Islet precursor cell (in vitro differentiated cells): ENCODE data around the gene LNPK.
A peak's percentile ranks its signal among the peaks of the same experiment; 100 is the strongest.
"Not testable (repeated sequence)": the region's sequence is repeated elsewhere in the genome, so short reads cannot be mapped to it uniquely, and the experiment has no call there.

Experiments used
- DNase-seq: peaks from one replicate; pipeline ENCODE4 v3.0.0-alpha.2; 2018

LNPK gene

DNA sequence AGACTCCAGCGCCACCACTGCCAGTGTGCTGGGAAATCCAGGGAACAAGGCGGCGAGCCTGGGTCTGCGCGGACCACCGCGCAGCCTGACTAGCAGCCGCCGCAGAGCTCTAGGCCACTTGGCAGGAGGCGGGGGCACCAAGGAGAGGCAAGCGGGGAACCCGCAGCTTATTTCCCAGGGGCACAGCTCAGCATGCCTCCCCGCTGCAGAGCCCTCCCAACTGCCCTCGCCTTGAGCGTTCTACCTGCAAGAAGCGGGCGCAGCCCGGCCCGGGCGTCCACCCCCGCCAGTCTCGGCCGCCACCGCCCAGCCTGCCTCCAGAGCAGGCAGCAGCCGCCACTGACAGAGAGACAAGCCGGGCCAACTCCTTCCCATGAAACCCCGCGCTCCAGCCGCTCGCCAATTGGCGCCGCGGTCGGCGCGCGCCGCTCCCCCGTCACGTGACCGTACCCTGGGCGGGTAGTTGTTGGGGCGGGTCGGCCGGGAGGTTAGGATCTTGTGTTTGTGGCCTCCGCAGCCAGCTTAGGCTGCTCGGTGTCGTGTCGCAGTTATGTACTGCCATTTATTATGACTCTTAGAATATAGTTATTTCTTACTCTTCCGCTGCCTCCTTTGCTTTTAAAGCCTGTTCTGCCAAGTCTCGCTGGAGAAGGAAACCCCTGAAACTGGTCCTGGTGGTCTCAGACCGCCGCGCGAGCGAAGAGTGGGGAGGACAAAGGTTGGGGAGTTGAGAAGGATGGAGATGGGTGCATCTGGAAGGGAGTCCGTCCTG is at the start of gene LNPK:
LNPK (minus strand) TSS at position 352 of the 772 bp plus-strand sequence. CDS start 6,683 bp downstream, outside the sequence.
- peak; percentile 98 for DNase-seq

GRCh38 chr2:176039375-176039774 is 37.3 kb upstream of the LNPK start:
- no peak for DNase-seq

DNA sequence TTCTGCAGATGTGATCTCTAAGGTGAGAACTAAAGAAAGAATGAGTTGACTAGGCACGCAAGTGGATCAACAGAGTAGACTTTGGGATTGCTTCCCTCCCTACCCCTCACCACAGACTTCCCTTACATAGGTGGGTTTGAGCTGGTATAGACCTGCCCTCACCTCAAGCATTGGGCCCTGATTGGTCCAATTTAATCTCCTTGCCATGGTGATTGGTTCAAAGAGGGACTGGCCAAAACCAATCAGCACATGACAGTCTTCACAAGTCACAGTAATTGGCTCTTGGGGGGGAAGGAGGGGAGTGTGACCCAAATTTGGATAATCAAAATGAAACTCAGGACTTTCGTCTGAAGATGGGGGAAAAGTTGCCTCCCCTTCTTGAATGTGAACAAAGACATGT is 36.6 kb upstream of the LNPK start:
- DNase-seq = no peak

- DNase-seq = peak; percentile 56
These were observed 33.1 kb upstream of the LNPK start for GRCh38 chr2:176035013-176035691.

GRCh38 chr2:176027806-176028205 is 25.7 kb upstream of the LNPK start:
- DNase-seq = no peak

GRCh38 chr2:176025932-176026331 is 23.9 kb upstream of the LNPK start:
- DNase-seq = no peak

GRCh38 chr2:176024083-176024482 is 22.0 kb upstream of the LNPK start:
- no peak for DNase-seq

- no peak for DNase-seq
These were observed 20.0 kb upstream of the LNPK start for GRCh38 chr2:176022048-176022447.

DNA sequence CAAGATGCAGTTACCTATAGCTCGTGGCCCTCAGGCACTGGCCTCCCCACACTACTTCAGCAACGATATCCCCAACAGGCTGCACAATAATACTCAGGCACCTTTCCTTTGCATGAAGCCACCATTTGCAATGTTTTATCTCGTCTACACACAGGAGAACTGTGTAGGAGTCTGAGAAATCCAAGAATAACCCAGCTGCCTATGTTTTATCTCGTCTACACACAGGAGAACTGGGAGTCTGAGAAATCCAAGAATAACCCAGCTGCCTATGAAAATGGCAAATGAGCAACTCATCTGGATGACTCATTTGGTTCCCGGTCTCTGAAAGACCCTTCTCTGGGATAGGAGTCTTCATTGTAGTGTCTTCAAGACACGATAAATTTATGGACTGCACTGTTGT is 18.3 kb upstream of the LNPK start:
- no peak for DNase-seq

- no peak for DNase-seq
These were observed 16.6 kb upstream of the LNPK start for GRCh38 chr2:176018708-176019107.

DNA sequence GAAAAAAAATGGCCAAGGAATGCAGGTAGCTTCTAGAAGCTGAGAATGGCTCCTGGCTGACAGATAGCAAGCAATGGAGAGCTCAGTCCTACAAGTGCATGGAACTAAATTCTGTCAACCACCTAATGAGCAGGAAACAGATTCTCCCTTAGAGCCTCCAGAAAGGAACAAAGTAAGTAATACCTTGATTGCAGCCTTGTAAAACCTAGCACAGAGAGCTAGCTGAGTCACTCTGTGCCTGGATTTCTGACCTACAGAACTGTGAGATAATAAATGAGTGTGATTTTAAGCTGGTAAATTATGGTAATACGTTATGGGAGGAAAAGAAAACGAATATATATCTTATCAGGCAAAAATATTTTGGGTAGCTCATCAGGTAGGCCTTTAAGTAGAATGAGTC is 7.4 kb upstream of the LNPK start:
- no peak for DNase-seq

- no peak for DNase-seq
These were observed 2.9 kb upstream of the LNPK start for GRCh38 chr2:176004934-176005333.

DNA sequence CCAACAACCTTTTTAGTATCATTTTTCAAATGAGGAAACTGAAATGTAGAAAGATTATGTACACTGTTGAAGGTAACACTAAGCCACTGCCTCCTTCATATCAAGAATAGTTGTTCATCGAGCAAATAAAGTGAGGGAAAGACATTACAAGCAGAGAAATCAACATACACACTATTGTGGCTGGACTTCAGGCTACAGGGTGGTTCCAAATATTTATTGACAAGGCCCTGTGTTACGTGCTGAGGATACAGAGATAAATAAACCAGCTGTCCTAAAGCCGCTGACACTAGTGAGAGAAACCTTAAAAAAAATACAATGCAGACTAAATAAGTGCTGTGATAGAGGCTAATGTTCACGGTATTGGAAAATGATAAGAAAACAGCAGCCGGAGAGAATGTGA is 1.9 kb upstream of the LNPK start:
- DNase-seq = no peak

DNA sequence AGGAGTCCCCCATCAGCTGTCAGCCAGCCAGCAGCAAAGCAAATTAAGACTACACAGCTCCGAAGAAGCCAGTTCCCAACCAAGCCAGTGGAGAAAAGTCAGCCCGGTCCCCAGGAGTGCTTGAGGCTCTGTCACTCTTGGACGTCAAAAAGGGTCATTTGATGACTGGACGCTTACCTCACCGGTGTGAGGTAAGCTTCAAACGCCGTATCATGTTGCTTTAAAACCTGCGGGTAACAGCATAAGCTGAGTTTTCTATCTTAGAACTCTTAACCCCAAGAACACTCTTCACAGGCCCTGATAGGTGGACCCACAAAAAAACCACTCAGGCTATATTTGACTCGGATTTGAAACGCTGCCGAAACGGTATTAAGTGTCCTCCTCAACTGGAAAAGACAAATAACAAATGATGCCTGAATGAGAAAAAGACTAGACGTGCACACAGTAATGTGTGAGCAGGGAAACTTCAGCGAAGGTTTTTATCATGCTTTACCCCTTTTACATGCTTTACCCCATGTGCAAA is 682 bp upstream of the LNPK start:
- DNase-seq = no peak

DNA sequence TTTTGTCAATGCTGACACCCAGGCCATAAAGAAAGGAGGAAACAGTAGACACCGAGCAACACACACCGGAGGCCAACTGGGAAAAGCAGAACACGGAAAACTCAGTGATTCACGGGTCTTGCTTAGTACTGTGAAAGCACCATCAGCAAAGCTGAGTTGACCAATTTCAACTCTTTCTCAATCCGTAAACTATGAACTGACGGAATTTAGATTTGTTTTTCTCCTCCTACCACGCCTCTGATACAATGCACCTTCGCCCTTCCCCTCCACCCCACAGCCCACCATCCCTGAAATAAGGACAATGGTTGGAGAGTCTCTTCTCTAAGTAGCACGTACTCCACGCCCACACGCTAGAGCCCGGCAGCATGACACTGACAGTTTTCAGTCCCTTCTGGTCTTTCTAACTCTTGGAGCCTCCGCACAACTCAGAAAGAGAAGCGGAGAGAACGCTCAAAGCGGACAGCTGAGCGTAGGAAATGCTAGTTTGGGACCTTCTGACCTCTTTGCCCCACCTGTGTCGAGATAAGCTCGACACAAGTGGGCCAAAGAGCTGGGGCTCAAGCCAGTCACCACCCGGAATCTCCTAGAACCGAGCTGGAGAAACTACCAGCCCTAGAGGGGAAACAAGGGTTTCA is 669 bp downstream of the LNPK start:
- DNase-seq = peak; percentile 70

DNA sequence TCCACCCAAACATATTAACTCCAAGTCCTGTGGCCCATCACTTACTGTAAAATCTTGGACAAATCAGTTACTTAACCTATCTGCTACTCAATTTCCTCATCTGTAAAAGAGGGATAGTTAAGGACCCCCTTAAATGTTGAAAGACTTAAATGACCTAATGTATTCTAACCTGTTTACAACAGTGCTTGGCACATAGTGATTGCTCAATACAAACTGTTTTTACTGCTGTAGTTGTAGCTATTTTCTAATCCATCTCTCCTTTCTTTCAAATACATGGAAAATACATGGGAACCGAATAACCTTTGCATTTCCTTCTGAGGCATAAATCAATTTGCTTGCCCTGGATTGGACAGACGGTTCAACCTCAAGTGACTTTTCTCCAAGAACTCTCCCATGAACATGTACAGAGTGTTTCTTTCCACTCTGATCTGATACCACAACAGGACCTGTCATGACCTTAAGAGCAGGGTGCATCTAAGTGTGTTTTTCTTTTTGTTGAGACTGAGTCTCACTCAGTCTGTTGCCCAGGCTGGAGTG is 2.7 kb downstream of the LNPK start:
- no peak for DNase-seq

DNA sequence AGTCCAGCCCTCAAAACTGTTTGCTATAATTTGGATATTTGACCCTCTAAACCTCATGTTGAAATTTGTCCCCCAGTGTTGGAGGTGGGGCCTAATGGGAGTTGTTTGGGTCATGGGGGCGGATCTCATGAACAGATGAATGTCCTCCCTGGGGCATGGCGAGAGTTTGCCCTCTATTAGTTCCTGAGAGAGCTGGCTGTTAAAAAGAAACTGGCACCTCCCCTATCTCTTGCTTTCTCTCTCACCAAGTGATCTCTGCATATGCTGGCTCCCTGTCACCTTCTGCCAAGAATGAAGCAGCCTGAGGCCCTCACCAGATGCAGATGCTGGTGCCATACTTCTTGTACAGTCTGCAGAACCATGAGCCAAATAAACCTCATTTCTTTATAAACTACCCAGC is 12.0 kb downstream of the LNPK start:
- no peak for DNase-seq

DNA sequence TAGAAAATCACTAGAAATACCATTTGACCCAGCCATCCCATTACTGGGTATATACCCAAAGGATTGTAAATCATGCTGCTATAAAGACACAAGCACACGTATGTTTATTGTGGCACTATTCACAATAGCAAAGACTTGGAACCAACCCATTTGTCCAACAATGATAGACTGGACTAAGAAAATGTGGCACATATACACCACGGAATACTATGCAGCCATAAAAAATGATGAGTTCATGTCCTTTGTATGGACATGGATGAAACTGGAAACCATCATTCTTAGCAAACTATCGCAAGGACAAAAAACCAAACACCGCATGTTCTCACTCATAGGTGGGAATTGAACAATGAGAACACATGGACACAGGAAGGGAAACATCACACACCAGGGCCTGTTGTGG is 14.9 kb downstream of the LNPK start:
- DNase-seq = not testable (repeated sequence)

DNA sequence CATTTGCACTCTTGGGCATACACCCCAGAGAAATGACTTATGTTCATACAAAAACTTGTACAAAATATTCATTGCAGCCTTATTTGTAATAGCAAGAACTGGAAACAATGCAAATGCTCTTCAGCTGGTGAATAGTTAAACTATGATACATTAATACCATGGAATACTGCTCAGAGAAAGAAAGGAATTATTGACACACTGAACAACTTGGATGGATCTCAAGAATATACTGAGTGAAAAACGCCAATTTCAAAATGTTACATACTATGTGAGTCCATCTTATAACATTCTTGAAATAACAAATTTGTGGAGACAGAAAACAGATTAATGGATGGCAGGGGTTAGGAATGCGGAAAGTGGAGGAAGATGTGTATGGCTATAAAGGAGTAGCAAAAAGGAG is 17.2 kb downstream of the LNPK start:
- no peak for DNase-seq

DNA sequence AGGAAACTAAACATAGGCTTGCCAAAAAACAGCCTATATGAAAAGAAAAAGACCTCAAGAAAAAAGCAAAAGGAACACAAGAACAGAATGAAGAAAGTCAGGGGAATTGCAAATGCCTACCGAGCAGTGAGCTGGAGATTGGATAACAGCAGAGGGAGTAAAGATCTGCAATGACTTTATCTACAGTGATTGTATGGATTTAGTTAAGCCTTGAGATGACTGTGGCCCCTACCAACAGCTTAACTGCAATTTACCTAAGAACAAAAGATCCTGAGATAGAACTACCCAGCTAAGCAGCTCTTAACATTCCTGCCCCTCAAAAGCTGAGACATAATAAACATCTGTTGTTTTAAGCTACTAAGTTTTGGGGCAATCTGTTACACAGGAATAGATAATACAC is 20.5 kb downstream of the LNPK start:
- DNase-seq = no peak

GRCh38 chr2:175976391-175977157 is 25.5 kb downstream of the LNPK start:
- DNase-seq = no peak

- DNase-seq = no peak
These were observed 28.7 kb downstream of the LNPK start for GRCh38 chr2:175973373-175973772.

DNA sequence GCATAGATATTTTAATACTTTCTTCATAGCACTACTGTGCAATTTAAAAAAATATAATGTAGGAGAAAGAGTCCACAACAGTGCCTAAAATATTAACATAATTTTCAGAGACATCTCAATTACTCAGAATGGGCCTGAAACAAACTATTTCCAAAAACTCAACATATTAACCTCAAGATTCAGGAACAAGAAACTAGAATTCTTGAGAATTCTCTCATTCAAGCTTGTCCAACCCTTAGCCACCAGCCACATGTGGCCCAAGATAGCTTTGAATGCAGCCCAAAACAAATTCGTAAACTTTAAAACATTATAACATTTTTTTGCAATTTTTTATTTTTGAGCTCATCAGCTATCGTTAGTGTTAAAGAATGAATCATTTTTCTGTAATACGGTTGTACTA is 35.2 kb downstream of the LNPK start:
- DNase-seq = no peak
